Spleen (tissue), 11 donors: ENCODE results near the gene FKTN. TPM values are rescaled to one million over a fixed set of nuclear protein-coding genes. Genes with fewer than 3 reads are reported as not detected.

ENCODE experiments used
- DNase-seq: peaks from one replicate; pipeline ENCODE4 v3.0.0-alpha.2; 2020
- H3K27ac ChIP-seq, 8 donors: fragments of 200-600 bp; sonication (generic) in 7 of 8; 1 replicate in 4 of 8; 2 replicates in 4 of 8; pipeline versions ENCODE4 v1.5.0 to v1.8.0; 2016 to 2021; ENCODE audit warnings: inconsistent platforms in 4 of 8, mild to moderate bottlenecking in 4 of 8, moderate library complexity in 1 of 8
- H3K27me3 ChIP-seq, 7 donors: fragments of 200-600 bp; sonication (generic) in 6 of 7; replicated peaks in 1 of 7; 1 replicate in 4 of 7; 2 replicates in 3 of 7; pipeline versions ENCODE4 v1.5.0 to v1.8.0; 2016 to 2021; ENCODE audit warnings: inconsistent platforms in 3 of 7, mild to moderate bottlenecking in 1 of 7
- H3K36me3 ChIP-seq, 6 donors: fragments of 200-600 bp; sonication (generic) in 5 of 6; 1 replicate in 4 of 6; 2 replicates in 2 of 6; pipeline versions ENCODE4 v1.5.0 to v1.8.0; 2016 to 2021; ENCODE audit warnings: inconsistent platforms in 2 of 6
- H3K4me1 ChIP-seq, 6 donors: fragments of 200-600 bp; sonication (generic) in 5 of 6; 1 replicate in 3 of 6; 2 replicates in 3 of 6; pipeline versions ENCODE4 v1.5.0 to v1.8.0; 2016 to 2021; ENCODE audit warnings: inconsistent platforms in 3 of 6
- H3K4me3 ChIP-seq, 8 donors: fragments of 200-600 bp; sonication (generic) in 7 of 8; 1 replicate in 4 of 8; 2 replicates in 4 of 8; pipeline versions ENCODE4 v1.5.0 to v1.8.0; 2016 to 2021; ENCODE audit warnings: inconsistent platforms in 4 of 8, mild to moderate bottlenecking in 4 of 8, moderate library complexity in 2 of 8
- H3K9me3 ChIP-seq, 8 donors: fragments of 200-600 bp; sonication (generic) in 7 of 8; 1 replicate in 4 of 8; 2 replicates in 4 of 8; pipeline versions ENCODE4 v1.5.0 to v1.8.0; 2016 to 2021; ENCODE audit warnings: inconsistent platforms in 4 of 8
- POLR2A ChIP-seq, 3 donors: fragments of 450-650 bp; IDR thresholded peaks; one replicate each; pipeline ENCODE4 v1.5.1; 2017; ENCODE audit warnings: antibody characterized with exemption in 3 of 3, mild to moderate bottlenecking in 1 of 3
- POLR2AphosphoS5 ChIP-seq, 3 donors: sonication (generic); formaldehyde crosslinking; IDR thresholded peaks; one replicate each; pipeline ENCODE4 v1.5.1; 2017; ENCODE audit warnings: antibody characterized with exemption in 3 of 3
- WGBS, 5 donors: extraction: QIAGEN DNeasy Blood & Tissue Kit in 3 of 5; methylation state at CpG; one replicate each; pipeline versions ENCODE4 v1.1.5 to v1.1.7; 2013 to 2018; 5-methylcytosine and 5-hydroxymethylcytosine counted together
- intact Hi-C: fragments of 100-400 bp; cut with DNase I; formaldehyde crosslinking; loops from one replicate; pipeline ENCODE4 v1.15.0; 2023; ENCODE audit warnings: low total_unique reads
- polyA plus RNA-seq, 3 donors: library from polyadenylated mRNA; stranded (reverse); fragments of 200-250 nt; gene quantifications; one replicate each; pipeline ENCODE4 v1.2.1, GENCODE V29; 2013
- total RNA-seq, 7 donors: library from RNA; depleted of rRNA in 3 of 7; stranded (reverse); fragments of >200 nt in 3 of 7; fragmentation: NEBNext Ultra II Directional in 4 of 7; extraction: Animal tissue kit (Norgen Biotek cat#: 25700) in 4 of 7; gene quantifications; one replicate each; pipeline versions ENCODE4 v1.1.0 to v1.2.1, GENCODE V29; 2016 to 2021
- TF ChIP-seq, protein P1 (sequence below), 11 experiments: fragments of 200-600 bp in 7 of 11; fragments of 450-650 bp in 4 of 11; sonication (generic) in 4 of 11; IDR thresholded peaks in 8 of 11; conservative IDR thresholded peaks in 3 of 11; 1 replicate in 7 of 11; 2 replicates in 4 of 11; pipeline versions ENCODE4 v1.4.0 to v1.8.0; 2016 to 2021; ENCODE audit warnings: antibody characterized with exemption in 11 of 11, inconsistent platforms in 4 of 11, mild to moderate bottlenecking in 1 of 11
- donor health status: healthy with polysubstance abuse.
- donor health status: DM: no; HTN: no; CAD: no; lungs with moderate emphysema.
- donor health status: DM: no; HTN: no; CAD: no.
- donor health status: Bipolar disorder and iron deficiency.
- donor health status: healthy.
- donor health status: DM: no; HTN: no; CAD: no.
- donor health status: DM: yes; HTN: yes; CAD: no.

Gene FKTN
- total and polyA plus RNA-seq, 10 donors, result 2.7 to 25.4 (median 11.0) TPM

- intact Hi-C loops, result no loop called here
- no peak for DNase-seq
- Histone ChIP-seq H3K36me3 (no peaks in the 10 kb centered on the region), H3K4me1 (no peaks in the 10 kb centered on the region), H3K27ac (no peak overlapping the region), H3K27me3 (no peaks in the 10 kb centered on the region), H3K9me3 (no peaks in the 10 kb centered on the region), H3K4me3 (no peak overlapping the region)
- 75 to 86% (median 82%) methylated on average over 6 of the region's 6 CpGs for WGBS, 5 donors
- TF ChIP-seq POLR2A (IDR thresholded peaks at IDR 0.05), result no peak
- TF ChIP-seq POLR2AphosphoS5 (IDR thresholded peaks at IDR 0.05), result no peak
- TF ChIP-seq, protein P1, sequence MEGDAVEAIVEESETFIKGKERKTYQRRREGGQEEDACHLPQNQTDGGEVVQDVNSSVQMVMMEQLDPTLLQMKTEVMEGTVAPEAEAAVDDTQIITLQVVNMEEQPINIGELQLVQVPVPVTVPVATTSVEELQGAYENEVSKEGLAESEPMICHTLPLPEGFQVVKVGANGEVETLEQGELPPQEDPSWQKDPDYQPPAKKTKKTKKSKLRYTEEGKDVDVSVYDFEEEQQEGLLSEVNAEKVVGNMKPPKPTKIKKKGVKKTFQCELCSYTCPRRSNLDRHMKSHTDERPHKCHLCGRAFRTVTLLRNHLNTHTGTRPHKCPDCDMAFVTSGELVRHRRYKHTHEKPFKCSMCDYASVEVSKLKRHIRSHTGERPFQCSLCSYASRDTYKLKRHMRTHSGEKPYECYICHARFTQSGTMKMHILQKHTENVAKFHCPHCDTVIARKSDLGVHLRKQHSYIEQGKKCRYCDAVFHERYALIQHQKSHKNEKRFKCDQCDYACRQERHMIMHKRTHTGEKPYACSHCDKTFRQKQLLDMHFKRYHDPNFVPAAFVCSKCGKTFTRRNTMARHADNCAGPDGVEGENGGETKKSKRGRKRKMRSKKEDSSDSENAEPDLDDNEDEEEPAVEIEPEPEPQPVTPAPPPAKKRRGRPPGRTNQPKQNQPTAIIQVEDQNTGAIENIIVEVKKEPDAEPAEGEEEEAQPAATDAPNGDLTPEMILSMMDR (IDR thresholded peaks at IDR 0.05 in 8 of 11, conservative IDR thresholded peaks at IDR 0.05 in 3 of 11), result no peak
Observed at GRCh38 chr9:105676351-105676923, 118.5 kb downstream of the FKTN start.

- Histone ChIP-seq H3K4me3 (no peak overlapping the region), H3K4me1 (no peaks in the 10 kb centered on the region), H3K9me3 (no peaks in the 10 kb centered on the region), H3K27me3 (no peaks in the 10 kb centered on the region), H3K27ac (no peak overlapping the region), H3K36me3 (no peaks in the 10 kb centered on the region)
- no peak for DNase-seq
- intact Hi-C loops, result no loop called here
- TF ChIP-seq, protein P1 (IDR thresholded peaks at IDR 0.05 in 8 of 11, conservative IDR thresholded peaks at IDR 0.05 in 3 of 11), result no peak
- TF ChIP-seq POLR2AphosphoS5 (IDR thresholded peaks at IDR 0.05) (no peak), POLR2A (IDR thresholded peaks at IDR 0.05) (no peak)
- WGBS, 5 donors, result 91 to 100% (median 97%) methylated on average over 1 of the region's 1 CpG
Observed at GRCh38 chr9:105678163-105678562, 120.2 kb downstream of the FKTN start.

DNA sequence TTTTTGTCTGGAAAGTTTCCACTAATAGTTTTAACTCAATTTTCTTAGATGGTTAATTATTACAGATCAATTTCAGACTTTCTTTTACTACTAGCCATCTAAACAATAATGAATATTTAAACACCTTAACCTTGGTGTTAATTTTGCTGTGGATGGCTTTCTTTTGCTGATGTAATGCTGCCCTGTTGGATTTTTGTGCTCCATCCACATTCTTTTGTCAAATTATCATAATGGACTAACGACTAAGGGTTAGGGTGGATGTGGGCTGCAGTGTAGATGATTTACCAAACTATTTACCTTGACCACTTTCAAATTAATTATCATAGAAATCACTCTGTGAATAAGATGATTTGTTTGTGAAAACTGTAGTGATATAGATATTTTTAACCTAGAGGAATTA lies 120.8 kb downstream of the FKTN start:
- Histone ChIP-seq H3K9me3 (no peaks in the 10 kb centered on the region), H3K27me3 (no peaks in the 10 kb centered on the region), H3K4me1 (no peaks in the 10 kb centered on the region), H3K36me3 (no peaks in the 10 kb centered on the region), H3K4me3 (no peak overlapping the region), H3K27ac (no peak overlapping the region)
- no peak for DNase-seq
- intact Hi-C loops, result no loop called here
- WGBS, 5 donors, result 63 to 74% (median 67%) methylated on average over 1 of the region's 1 CpG
- TF ChIP-seq POLR2A (IDR thresholded peaks at IDR 0.05), result no peak
- TF ChIP-seq POLR2AphosphoS5 (IDR thresholded peaks at IDR 0.05), result no peak
- TF ChIP-seq, protein P1 (IDR thresholded peaks at IDR 0.05 in 8 of 11, conservative IDR thresholded peaks at IDR 0.05 in 3 of 11), result no peak

DNA sequence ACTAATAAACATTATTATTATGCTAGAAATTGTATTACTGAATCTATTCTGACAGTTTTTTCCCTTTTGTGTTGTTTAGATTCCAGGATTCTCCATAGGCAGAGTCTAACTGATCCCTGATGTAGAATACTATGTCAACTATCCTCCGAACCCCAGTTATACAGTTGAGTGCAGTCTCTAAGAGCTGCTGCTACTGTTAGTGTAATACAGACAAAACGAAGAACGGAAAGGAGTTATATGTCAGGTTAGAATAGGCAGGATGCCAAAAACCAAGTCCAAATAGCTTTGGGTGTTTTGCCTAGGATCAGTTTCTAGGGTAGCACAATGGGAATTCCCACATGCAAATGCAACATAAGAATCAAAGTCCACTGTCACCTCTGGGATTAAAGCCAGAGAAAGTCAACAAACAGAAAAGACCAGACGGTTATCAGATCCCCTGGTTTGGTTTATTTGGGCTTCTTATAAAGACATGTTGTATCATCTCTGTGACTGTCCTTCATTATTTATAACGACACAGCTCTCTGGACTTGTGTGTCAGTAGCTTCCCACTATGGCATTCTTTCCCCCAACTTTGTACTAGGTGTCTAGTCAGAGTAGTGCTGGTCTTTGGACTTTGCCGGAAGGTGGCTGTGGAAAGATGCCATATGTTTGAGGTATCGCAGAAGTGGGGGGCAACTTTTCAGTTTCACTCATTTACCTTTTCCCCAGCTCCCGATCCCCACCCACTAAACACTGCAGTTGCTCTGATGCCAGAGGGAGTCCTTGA lies 121.5 kb downstream of the FKTN start:
- DNase-seq, result no peak
- H3K4me3 ChIP-seq, result no peak overlapping the region
- TF ChIP-seq, protein P1 (IDR thresholded peaks at IDR 0.05 in 8 of 11, conservative IDR thresholded peaks at IDR 0.05 in 3 of 11), result no peak
- TF ChIP-seq POLR2AphosphoS5 (IDR thresholded peaks at IDR 0.05) (no peak), POLR2A (IDR thresholded peaks at IDR 0.05) (no peak)
- WGBS, 5 donors, result 84 to 93% (median 87%) methylated on average over 8 of the region's 8 CpGs
- no peaks in the 10 kb centered on the region for H3K27me3 ChIP-seq
- no peaks in the 10 kb centered on the region for H3K9me3 ChIP-seq
- no peaks in the 10 kb centered on the region for H3K4me1 ChIP-seq
- intact Hi-C loops, result no loop called here
- H3K36me3 ChIP-seq, result no peaks in the 10 kb centered on the region
- H3K27ac ChIP-seq, result no peak overlapping the region
